ENCODE data around the gene EBLN1.

EBLN1 gene

GRCh38 chr10:22247636-22248035 is 29.8 kb upstream of the EBLN1 start:
- Histone ChIP-seq H3K36me3 (ENCODE audit: control insufficient read depth, insufficient read depth, low read length) (no peaks in the 10 kb centered on the region), H3K27ac (ENCODE audit: low read depth, low read length) (no peak overlapping the region), H3K27me3 (ENCODE audit: control insufficient read depth, insufficient read depth, low read length) (peaks cover 53% of the 10 kb centered on the region), H3K4me1 (ENCODE audit: control insufficient read depth, insufficient read depth, low read length) (no peaks in the 10 kb centered on the region), H3K9ac (ENCODE audit: low read depth, low read length) (no peak overlapping the region), H3K4me3 (ENCODE audit: low read depth, low read length) (no peak overlapping the region), H3K9me3 (ENCODE audit: control insufficient read depth, insufficient read depth, low read length) (no peaks in the 10 kb centered on the region)

DNA sequence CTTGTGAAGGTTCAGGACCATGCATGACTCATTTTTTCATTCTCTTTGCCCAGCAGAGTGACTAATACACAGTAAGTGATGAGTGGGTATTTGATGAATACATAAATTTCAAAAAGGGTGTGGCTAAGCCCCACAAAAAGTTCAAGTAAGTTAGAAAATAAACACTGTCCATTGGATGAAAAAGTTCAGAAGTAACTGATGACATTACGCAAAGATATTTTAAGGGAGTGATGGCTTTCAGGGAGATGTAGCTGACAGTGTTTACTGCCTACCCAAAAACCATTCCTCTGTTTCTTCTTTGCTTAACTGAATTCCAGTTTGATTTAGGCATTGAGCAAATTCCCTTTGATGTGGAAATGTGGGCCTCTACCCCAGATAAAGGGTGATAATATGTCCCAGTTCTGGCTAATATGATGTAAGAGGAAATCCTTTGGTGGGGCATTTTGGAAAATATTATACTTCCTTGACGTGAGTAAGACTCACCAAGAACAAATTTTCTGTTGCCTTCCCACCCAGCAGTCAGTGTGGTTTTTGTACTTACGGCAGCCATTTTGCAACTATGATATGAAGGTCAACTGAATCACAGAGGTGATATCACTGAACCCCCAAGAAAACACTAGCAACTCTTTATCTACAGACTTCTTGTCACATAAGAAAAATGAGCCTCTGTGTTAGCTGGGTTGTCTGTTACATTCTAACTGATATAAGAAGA is 29.0 kb upstream of the EBLN1 start:
- Histone ChIP-seq H3K27me3 (ENCODE audit: control insufficient read depth, insufficient read depth, low read length) (peaks cover 45% of the 10 kb centered on the region), H3K9me3 (ENCODE audit: control insufficient read depth, insufficient read depth, low read length) (no peaks in the 10 kb centered on the region), H3K36me3 (ENCODE audit: control insufficient read depth, insufficient read depth, low read length) (no peaks in the 10 kb centered on the region), H3K4me3 (ENCODE audit: low read depth, low read length) (no peak overlapping the region), H3K27ac (ENCODE audit: low read depth, low read length) (no peak overlapping the region), H3K9ac (ENCODE audit: low read depth, low read length) (no peak overlapping the region), H3K4me1 (ENCODE audit: control insufficient read depth, insufficient read depth, low read length) (no peaks in the 10 kb centered on the region)

DNA sequence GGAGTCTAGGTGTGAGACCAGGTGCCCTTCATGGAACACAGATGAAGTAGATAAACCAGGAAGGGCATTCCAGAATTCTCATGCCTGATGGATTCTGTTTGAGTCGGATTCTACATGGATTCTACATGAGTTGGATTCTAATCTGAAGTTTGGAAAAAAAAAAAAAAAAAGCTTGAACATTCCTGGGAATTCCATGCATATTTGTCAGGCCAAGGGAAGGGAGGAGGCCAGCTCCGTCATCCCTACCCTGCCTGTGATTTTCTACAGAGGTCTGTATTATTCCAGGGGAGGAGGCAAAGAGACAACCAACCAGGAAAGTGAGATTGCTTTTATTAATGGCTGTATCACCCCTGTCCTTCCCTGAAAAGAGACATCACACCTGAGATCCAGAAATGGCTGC is 27.8 kb upstream of the EBLN1 start:
- H3K9me3 ChIP-seq (ENCODE audit: control insufficient read depth, insufficient read depth, low read length): no peaks in the 10 kb centered on the region
- H3K36me3 ChIP-seq (ENCODE audit: control insufficient read depth, insufficient read depth, low read length): no peaks in the 10 kb centered on the region
- H3K4me1 ChIP-seq (ENCODE audit: control insufficient read depth, insufficient read depth, low read length): no peaks in the 10 kb centered on the region
- H3K27me3 ChIP-seq (ENCODE audit: control insufficient read depth, insufficient read depth, low read length): peaks cover 32% of the 10 kb centered on the region
- H3K4me3 ChIP-seq (ENCODE audit: low read depth, low read length): no peak overlapping the region
- H3K9ac ChIP-seq (ENCODE audit: low read depth, low read length): no peak overlapping the region
- H3K27ac ChIP-seq (ENCODE audit: low read depth, low read length): no peak overlapping the region

- no peak overlapping the region for H3K9ac ChIP-seq (ENCODE audit: low read depth, low read length)
- H3K27me3 ChIP-seq (ENCODE audit: control insufficient read depth, insufficient read depth, low read length): peaks cover 25% of the 10 kb centered on the region
- no peaks in the 10 kb centered on the region for H3K9me3 ChIP-seq (ENCODE audit: control insufficient read depth, insufficient read depth, low read length)
- no peaks in the 10 kb centered on the region for H3K36me3 ChIP-seq (ENCODE audit: control insufficient read depth, insufficient read depth, low read length)
- no peak overlapping the region for H3K27ac ChIP-seq (ENCODE audit: low read depth, low read length)
- H3K4me3 ChIP-seq (ENCODE audit: low read depth, low read length): no peak overlapping the region
- no peaks in the 10 kb centered on the region for H3K4me1 ChIP-seq (ENCODE audit: control insufficient read depth, insufficient read depth, low read length)
Observed at GRCh38 chr10:22244855-22245254, 27.0 kb upstream of the EBLN1 start.

- H3K27ac ChIP-seq (ENCODE audit: low read depth, low read length): no peak overlapping the region
- peaks cover 16% of the 10 kb centered on the region for H3K27me3 ChIP-seq (ENCODE audit: control insufficient read depth, insufficient read depth, low read length)
- H3K9me3 ChIP-seq (ENCODE audit: control insufficient read depth, insufficient read depth, low read length): no peaks in the 10 kb centered on the region
- H3K4me1 ChIP-seq (ENCODE audit: control insufficient read depth, insufficient read depth, low read length): no peaks in the 10 kb centered on the region
- no peak overlapping the region for H3K4me3 ChIP-seq (ENCODE audit: low read depth, low read length)
- no peak overlapping the region for H3K9ac ChIP-seq (ENCODE audit: low read depth, low read length)
- H3K36me3 ChIP-seq (ENCODE audit: control insufficient read depth, insufficient read depth, low read length): no peaks in the 10 kb centered on the region
Observed at GRCh38 chr10:22244001-22244400, 26.2 kb upstream of the EBLN1 start.

DNA sequence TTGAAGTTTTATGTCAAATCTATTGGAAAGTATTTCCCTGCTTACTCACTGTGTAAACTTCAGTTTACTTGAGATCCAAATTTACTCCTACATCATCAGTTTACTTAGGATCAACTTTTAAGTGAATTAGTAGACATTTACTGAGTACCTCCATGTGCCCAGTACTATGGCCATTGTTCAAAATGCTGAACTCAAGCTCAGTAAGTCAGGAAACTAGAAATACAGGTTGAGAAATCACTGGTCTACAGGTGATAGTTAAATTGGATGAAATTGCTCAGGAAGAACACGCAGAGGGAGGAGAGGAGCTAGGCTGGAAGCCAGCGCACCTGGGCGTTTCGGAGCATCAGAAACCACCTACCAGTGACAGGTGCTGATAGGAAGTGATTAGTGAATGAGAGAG is 25.5 kb upstream of the EBLN1 start:
- Histone ChIP-seq H3K4me1 (ENCODE audit: control insufficient read depth, insufficient read depth, low read length) (no peaks in the 10 kb centered on the region), H3K36me3 (ENCODE audit: control insufficient read depth, insufficient read depth, low read length) (no peaks in the 10 kb centered on the region), H3K27me3 (ENCODE audit: control insufficient read depth, insufficient read depth, low read length) (peaks cover 11% of the 10 kb centered on the region; the same call in 1 of the 2 replicates), H3K9ac (ENCODE audit: low read depth, low read length) (no peak overlapping the region), H3K27ac (ENCODE audit: low read depth, low read length) (no peak overlapping the region), H3K4me3 (ENCODE audit: low read depth, low read length) (no peak overlapping the region), H3K9me3 (ENCODE audit: control insufficient read depth, insufficient read depth, low read length) (no peaks in the 10 kb centered on the region)

DNA sequence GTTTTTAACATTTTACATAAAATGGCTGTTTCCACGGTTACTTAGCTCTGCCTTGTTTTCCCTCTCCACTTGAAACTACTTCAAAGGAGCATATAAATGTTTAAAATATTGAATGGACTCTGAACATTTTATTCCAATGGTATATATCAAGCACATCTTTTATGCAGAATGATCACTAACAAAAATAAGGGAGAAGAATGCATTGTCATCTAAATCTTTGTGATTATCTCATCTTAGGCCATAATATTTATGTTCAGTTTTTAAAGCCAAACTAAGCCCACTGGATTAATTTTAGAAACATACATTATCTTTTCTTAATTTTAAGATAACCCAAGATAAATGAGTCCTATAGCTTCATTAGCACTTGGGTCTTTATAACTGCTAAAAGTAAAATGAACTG is 13.4 kb upstream of the EBLN1 start:
- Histone ChIP-seq H3K27ac (ENCODE audit: low read depth, low read length) (no peak overlapping the region), H3K36me3 (ENCODE audit: control insufficient read depth, insufficient read depth, low read length) (no peaks in the 10 kb centered on the region), H3K9ac (ENCODE audit: low read depth, low read length) (no peak overlapping the region), H3K4me1 (ENCODE audit: control insufficient read depth, insufficient read depth, low read length) (peaks cover 3% of the 10 kb centered on the region; the same call in 1 of the 2 replicates), H3K4me3 (ENCODE audit: low read depth, low read length) (no peak overlapping the region), H3K27me3 (ENCODE audit: control insufficient read depth, insufficient read depth, low read length) (no peaks in the 10 kb centered on the region; the same call in 1 of the 2 replicates), H3K9me3 (ENCODE audit: control insufficient read depth, insufficient read depth, low read length) (no peaks in the 10 kb centered on the region)

- peaks cover 3% of the 10 kb centered on the region; the same call in 1 of the 2 replicates for H3K4me1 ChIP-seq (ENCODE audit: control insufficient read depth, insufficient read depth, low read length)
- peak overlapping the region; percentile 92 for H3K4me3 ChIP-seq (ENCODE audit: low read depth, low read length)
- H3K27ac ChIP-seq (ENCODE audit: low read depth, low read length): no peak overlapping the region
- no peaks in the 10 kb centered on the region; the same call in 1 of the 2 replicates for H3K27me3 ChIP-seq (ENCODE audit: control insufficient read depth, insufficient read depth, low read length)
- H3K36me3 ChIP-seq (ENCODE audit: control insufficient read depth, insufficient read depth, low read length): no peaks in the 10 kb centered on the region
- peak overlapping the region; percentile 43; the same call in 1 of the 2 replicates for H3K9ac ChIP-seq (ENCODE audit: low read depth, low read length)
- H3K9me3 ChIP-seq (ENCODE audit: control insufficient read depth, insufficient read depth, low read length): no peaks in the 10 kb centered on the region
Observed at GRCh38 chr10:22230158-22230833, 12.5 kb upstream of the EBLN1 start.

- Histone ChIP-seq H3K9me3 (ENCODE audit: control insufficient read depth, insufficient read depth, low read length) (no peaks in the 10 kb centered on the region), H3K27me3 (ENCODE audit: control insufficient read depth, insufficient read depth, low read length) (no peaks in the 10 kb centered on the region; the same call in 1 of the 2 replicates), H3K4me1 (ENCODE audit: control insufficient read depth, insufficient read depth, low read length) (peaks cover 3% of the 10 kb centered on the region; the same call in 1 of the 2 replicates), H3K27ac (ENCODE audit: low read depth, low read length) (no peak overlapping the region), H3K36me3 (ENCODE audit: control insufficient read depth, insufficient read depth, low read length) (no peaks in the 10 kb centered on the region), H3K9ac (ENCODE audit: low read depth, low read length) (peak overlapping the region; percentile 28; the same call in 1 of the 2 replicates), H3K4me3 (ENCODE audit: low read depth, low read length) (peak overlapping the region; percentile 92)
Observed at GRCh38 chr10:22229802-22230157, 12.0 kb upstream of the EBLN1 start.

GRCh38 chr10:22228943-22229801 is 11.4 kb upstream of the EBLN1 start:
- Histone ChIP-seq H3K27ac (ENCODE audit: low read depth, low read length) (peak overlapping the region; percentile 84), H3K36me3 (ENCODE audit: control insufficient read depth, insufficient read depth, low read length) (no peaks in the 10 kb centered on the region), H3K27me3 (ENCODE audit: control insufficient read depth, insufficient read depth, low read length) (no peaks in the 10 kb centered on the region; the same call in 1 of the 2 replicates), H3K4me3 (ENCODE audit: low read depth, low read length) (peak overlapping the region; percentile 92), H3K4me1 (ENCODE audit: control insufficient read depth, insufficient read depth, low read length) (peaks cover 3% of the 10 kb centered on the region; the same call in 1 of the 2 replicates), H3K9me3 (ENCODE audit: control insufficient read depth, insufficient read depth, low read length) (no peaks in the 10 kb centered on the region), H3K9ac (ENCODE audit: low read depth, low read length) (peak overlapping the region; percentile 74)

Measured in HUES48 (cell line).